Posterior cingulate gyrus (tissue), 11 donors: ENCODE measurements around the gene ELAC2.
A peak's percentile ranks its signal among the peaks of the same experiment; 100 is the strongest.

Experiments
- DNase-seq, 10 donors: peaks; one replicate each; pipeline versions ENCODE4 v3.0.0 to v3.0.0-alpha.2; 2020 to 2021; ENCODE audit warnings: mixed read lengths in 3 of 10
- intact Hi-C: fragments of 100-400 bp; cut with DNase I; formaldehyde crosslinking; loops from one replicate; pipeline ENCODE4 v1.15.1; 2023

ELAC2 gene

GRCh38 chr17:13017655-13018459 is at the start of gene ELAC2:
ELAC2 (minus strand) TSS chr17:13018027; CDS start chr17:13017947, 80 bp downstream.
- intact Hi-C loops: loop anchor here (5.0 kb wide), 1 partner anchor 1021 kb away; the partner anchor contains the start of gene ZNF18
- peak; percentile 96 to 100 (median 98) for DNase-seq

GRCh38 chr17:13065032-13065431 is 47.2 kb upstream of the ELAC2 start:
- intact Hi-C loops: no loop called here
- DNase-seq: no peak

- intact Hi-C loops: no loop called here
- no peak for DNase-seq
Observed at GRCh38 chr17:13055131-13055530, 37.3 kb upstream of the ELAC2 start.

- no peak for DNase-seq
- intact Hi-C loops: no loop called here
Observed at GRCh38 chr17:13054666-13055065, 36.8 kb upstream of the ELAC2 start.

- intact Hi-C loops: no loop called here
- DNase-seq: peak in 2 of 10 donors; percentile 4 to 9
Observed at GRCh38 chr17:13051915-13052314, 34.1 kb upstream of the ELAC2 start.

- DNase-seq: no peak
- intact Hi-C loops: loop anchor here (10.0 kb wide), 1 partner anchor 58 kb away; no protein-coding TSS in a partner anchor
Observed at GRCh38 chr17:13047011-13047606, 29.3 kb upstream of the ELAC2 start.

- intact Hi-C loops: loop anchor here (10.0 kb wide), 1 partner anchor 58 kb away; no protein-coding TSS in a partner anchor
- DNase-seq: no peak
Observed at GRCh38 chr17:13046361-13046760, 28.5 kb upstream of the ELAC2 start.

GRCh38 chr17:13044572-13045065 is 26.8 kb upstream of the ELAC2 start:
- DNase-seq: no peak
- intact Hi-C loops: loop anchor here (10.0 kb wide), 1 partner anchor 60 kb away; no protein-coding TSS in a partner anchor

GRCh38 chr17:13038931-13039665 is 21.3 kb upstream of the ELAC2 start:
- intact Hi-C loops: no loop called here
- DNase-seq: no peak

GRCh38 chr17:13036751-13037150 is 18.9 kb upstream of the ELAC2 start:
- intact Hi-C loops: no loop called here
- no peak for DNase-seq

- DNase-seq: no peak
- intact Hi-C loops: no loop called here
Observed at GRCh38 chr17:13035420-13035819, 17.6 kb upstream of the ELAC2 start.

- DNase-seq: peak in 3 of 10 donors; percentile 22 to 50 (median 29)
- intact Hi-C loops: no loop called here
Observed at GRCh38 chr17:13031718-13032350, 14.0 kb upstream of the ELAC2 start.

- DNase-seq: peak in 4 of 10 donors; percentile 14 to 49 (median 27)
Observed at GRCh38 chr17:13030459-13031300, 12.9 kb upstream of the ELAC2 start.

GRCh38 chr17:13030056-13030455 is 12.2 kb upstream of the ELAC2 start:
- DNase-seq: no peak
- intact Hi-C loops: no loop called here

More at GRCh38 chr17:13030459-13031300, 12.9 kb upstream of the ELAC2 start:
- intact Hi-C loops: no loop called here

- intact Hi-C loops: no loop called here
- no peak for DNase-seq
Observed at GRCh38 chr17:13029340-13029739, 11.5 kb upstream of the ELAC2 start.

GRCh38 chr17:13027246-13027645 is 9.4 kb upstream of the ELAC2 start:
- intact Hi-C loops: no loop called here
- DNase-seq: no peak

GRCh38 chr17:13025687-13026086 is 7.9 kb upstream of the ELAC2 start:
- no peak for DNase-seq
- intact Hi-C loops: no loop called here

GRCh38 chr17:13025258-13025627 is 7.4 kb upstream of the ELAC2 start:
- no peak for DNase-seq
- intact Hi-C loops: no loop called here

GRCh38 chr17:13024526-13025257 is 6.9 kb upstream of the ELAC2 start:
- intact Hi-C loops: no loop called here

More at GRCh38 chr17:13024526-13025257, 6.9 kb upstream of the ELAC2 start:
- DNase-seq: peak in 9 of 10 donors; percentile 12 to 94 (median 61)
